T-cell (primary cell): Measurements from ENCODE around the gene BLOC1S3. TPM values are rescaled to one million over a fixed set of nuclear protein-coding genes. Genes with fewer than 3 reads are reported as not detected.

Source experiments
- ATAC-seq, 4 experiments: fragments of 200-7000 bp in 3 of 4; fragments of 150-1000 bp in 1 of 4; cut with Tn5 transposase; replicated peaks in 1 of 4; 1 replicate in 3 of 4; 2 replicates in 1 of 4; pipeline ENCODE4 v1.10.0; 2021; ENCODE audit warnings: moderate library complexity in 3 of 4, mild to moderate bottlenecking in 2 of 4, moderate number of reproducible peaks in 1 of 4
- CTCF ChIA-PET, 2 donors: fragments of 300-600 bp; sonication (Branson Sonifier 250); formaldehyde crosslinking; loops; one replicate each; lab custom pipeline; 2022; ENCODE audit warnings: antibody characterized with exemption in 2 of 2; lab: Charles Lee
- POLR2A ChIA-PET, 2 donors: fragments of 300-600 bp; sonication (Branson Sonifier 250); formaldehyde crosslinking; loops; one replicate each; lab custom pipeline; 2022; ENCODE audit warnings: antibody characterized with exemption in 2 of 2; lab: Charles Lee
- DNase-seq, 35 experiments: peaks; one replicate each; pipeline versions ENCODE4 v3.0.0 to v3.0.0-alpha.2; 2013 to 2023
- H3K27ac ChIP-seq: one replicate; pipeline ENCODE4 v1.5.1; 2013; ENCODE audit warnings: low read length
- H3K27me3 ChIP-seq, 2 experiments: replicated peaks in 1 of 2; 1 replicate in 1 of 2; 2 replicates in 1 of 2; pipeline versions ENCODE4 v1.6.1 to v1.7.0; 2013; ENCODE audit warnings: low read length in 1 of 2, mixed read lengths in 1 of 2; ENCODE audit not compliant: control insufficient read depth in 2 of 2, insufficient read depth in 2 of 2; ENCODE audit errors: extremely low read depth in 1 of 2
- H3K36me3 ChIP-seq, 2 donors: 1 replicate in 1 of 2; 2 replicates in 1 of 2; pipeline versions ENCODE4 v1.6.1 to v1.7.0; 2013; ENCODE audit warnings: low read length in 1 of 2; ENCODE audit not compliant: control insufficient read depth in 2 of 2, insufficient read depth in 1 of 2; ENCODE audit errors: extremely low read depth in 1 of 2
- H3K4me1 ChIP-seq, 2 experiments: 1 replicate in 1 of 2; 2 replicates in 1 of 2; pipeline versions ENCODE4 v1.6.1 to v1.7.0; 2013; ENCODE audit warnings: low read length in 2 of 2, mixed read lengths in 1 of 2; ENCODE audit not compliant: insufficient read depth in 2 of 2, control insufficient read depth in 1 of 2; ENCODE audit errors: extremely low read depth in 1 of 2
- H3K4me3 ChIP-seq, 2 donors: 1 replicate in 1 of 2; 2 replicates in 1 of 2; pipeline versions ENCODE4 v1.5.1 to v1.7.0; 2013; ENCODE audit warnings: mild to moderate bottlenecking in 2 of 2, low read length in 1 of 2, moderate library complexity in 1 of 2; ENCODE audit not compliant: control insufficient read depth in 1 of 2; ENCODE audit errors: extremely low read depth in 1 of 2
- H3K9me3 ChIP-seq: 2 replicates; pipeline ENCODE4 v1.7.0; 2013
- H3K27ac Mint-ChIP-seq, 2 donors: one replicate each; pipeline ENCODE4 v1.8.0; 2020 to 2021; ENCODE audit warnings: mild to moderate bottlenecking in 2 of 2, mixed read lengths in 2 of 2
- H3K27me3 Mint-ChIP-seq, 2 donors: one replicate each; pipeline ENCODE4 v1.8.0; 2021 to 2022; ENCODE audit warnings: mixed read lengths in 2 of 2
- H3K36me3 Mint-ChIP-seq: one replicate; pipeline ENCODE4 v1.8.0; 2021; ENCODE audit warnings: mixed read lengths
- H3K4me1 Mint-ChIP-seq, 3 donors: one replicate each; pipeline ENCODE4 v1.8.0; 2020 to 2022; ENCODE audit warnings: mixed read lengths in 3 of 3, mild to moderate bottlenecking in 1 of 3
- H3K4me3 Mint-ChIP-seq, 3 donors: one replicate each; pipeline ENCODE4 v1.8.0; 2020 to 2022; ENCODE audit warnings: mild to moderate bottlenecking in 3 of 3, mixed read lengths in 3 of 3, moderate library complexity in 3 of 3
- H3K9me3 Mint-ChIP-seq, 3 donors: one replicate each; pipeline ENCODE4 v1.8.0; 2020 to 2022; ENCODE audit warnings: mixed read lengths in 3 of 3
- WGBS: methylation state at CpG from one replicate; pipeline ENCODE4 v1.1.5; 2013; ENCODE audit warnings: missing lambda C conversion rate; ENCODE audit not compliant: insufficient coverage; 5-methylcytosine and 5-hydroxymethylcytosine counted together
- total RNA-seq, 35 experiments: library from RNA in 6 of 35; stranded (reverse) in 6 of 35; fragments of 120-200 nt in 1 of 35; gene quantifications; one replicate each; pipeline versions ENCODE4 v1.2.1 to v1.2.4 and lab custom pipeline; 2013 to 2026

Gene BLOC1S3
- total RNA-seq, 5 donors from 2014 or later (not counting 1 experiment from before 2014, with no cell fraction given), result 14.9 to 36.2 (median 32.8) TPM

DNA sequence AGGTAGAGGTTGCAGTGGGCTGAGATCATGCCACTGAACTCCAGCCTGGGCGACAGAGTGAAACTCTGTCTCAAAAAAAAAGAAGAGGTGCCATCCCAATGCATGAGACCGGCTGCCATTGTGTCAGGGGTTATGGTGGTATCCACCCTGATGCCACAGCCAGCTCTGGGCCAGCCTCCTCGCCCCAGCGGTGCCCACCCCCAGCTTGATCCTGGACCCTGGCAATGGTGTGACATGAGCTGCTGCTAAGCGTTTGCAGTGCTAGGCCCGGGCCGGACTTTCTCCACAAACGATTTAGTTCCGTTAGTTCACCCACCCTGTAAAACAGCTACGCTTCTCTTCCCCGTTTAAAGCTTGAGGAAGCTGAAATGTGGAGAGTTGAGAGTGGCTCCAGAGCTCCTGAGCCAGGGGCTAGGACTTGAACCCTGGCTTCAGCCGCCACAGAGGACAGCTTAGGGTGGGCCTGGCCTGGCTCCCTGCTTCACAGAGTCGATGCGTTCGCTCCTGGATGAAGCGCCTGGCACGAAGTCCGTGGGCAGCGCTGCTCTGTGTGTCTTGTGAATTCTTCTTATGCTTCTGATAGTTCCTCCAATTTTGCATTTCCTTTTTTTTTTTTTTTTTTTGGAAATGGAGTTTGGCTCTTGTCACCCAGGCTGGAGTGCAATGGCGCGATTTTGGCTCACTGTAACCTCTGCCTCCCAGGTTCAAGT lies 43.3 kb upstream of the BLOC1S3 start:
- Histone ChIP-seq H3K27me3 (no peaks in the 10 kb centered on the region), H3K4me3 (no peak overlapping the region), H3K4me1 (peaks cover 0 to 6% of the 10 kb centered on the region in 2 experiments), H3K27ac (no peak overlapping the region), H3K9me3 (no peaks in the 10 kb centered on the region), H3K36me3 (peaks cover 5% of the 10 kb centered on the region in 2 donors)
- H3K4me1 Mint-ChIP-seq, result peaks cover 6 to 14% (median 12%) of the 10 kb centered on the region in 3 donors
- no peaks in the 10 kb centered on the region for H3K9me3 Mint-ChIP-seq
- H3K36me3 Mint-ChIP-seq, result no peaks in the 10 kb centered on the region
- ChIA-PET POLR2A (no interaction called here), CTCF (no interaction called here)
- H3K27ac Mint-ChIP-seq, result no peak overlapping the region
- no peaks in the 10 kb centered on the region for H3K27me3 Mint-ChIP-seq
- no peak overlapping the region for H3K4me3 Mint-ChIP-seq
- DNase-seq (no peak), ATAC-seq (no peak)
- 95% methylated on average over 8 of the region's 21 CpGs for WGBS

GRCh38 chr19:45136507-45137178 lies 41.9 kb upstream of the BLOC1S3 start:
- H3K4me3 ChIP-seq, result no peak overlapping the region
- H3K27me3 ChIP-seq, result no peaks in the 10 kb centered on the region
- H3K27ac ChIP-seq, result no peak overlapping the region
- WGBS, result 98% methylated on average over 10 of the region's 12 CpGs
- no peak for ATAC-seq
- H3K4me1 Mint-ChIP-seq, result peaks cover 6 to 14% (median 12%) of the 10 kb centered on the region in 3 donors
- POLR2A ChIA-PET, result interaction anchor here in 1 of 2 donors (0.5 kb wide), 1 partner anchor 64 kb away, joined by 9 read pairs; no protein-coding TSS in a partner anchor
- H3K36me3 Mint-ChIP-seq, result peaks cover 3% of the 10 kb centered on the region
- no peaks in the 10 kb centered on the region for H3K9me3 ChIP-seq
- DNase-seq, result no peak
- H3K36me3 ChIP-seq, result peaks cover 11 to 16% of the 10 kb centered on the region in 2 donors
- no peaks in the 10 kb centered on the region for H3K27me3 Mint-ChIP-seq
- CTCF ChIA-PET, result interaction anchor here in 1 of 2 donors (0.7 kb wide), 1 partner anchor 546 kb away, joined by 3 read pairs; no protein-coding TSS in a partner anchor
- no peak overlapping the region for H3K27ac Mint-ChIP-seq
- peaks cover 0 to 6% of the 10 kb centered on the region in 2 experiments for H3K4me1 ChIP-seq
- H3K4me3 Mint-ChIP-seq, result no peak overlapping the region
- H3K9me3 Mint-ChIP-seq, result no peaks in the 10 kb centered on the region

DNA sequence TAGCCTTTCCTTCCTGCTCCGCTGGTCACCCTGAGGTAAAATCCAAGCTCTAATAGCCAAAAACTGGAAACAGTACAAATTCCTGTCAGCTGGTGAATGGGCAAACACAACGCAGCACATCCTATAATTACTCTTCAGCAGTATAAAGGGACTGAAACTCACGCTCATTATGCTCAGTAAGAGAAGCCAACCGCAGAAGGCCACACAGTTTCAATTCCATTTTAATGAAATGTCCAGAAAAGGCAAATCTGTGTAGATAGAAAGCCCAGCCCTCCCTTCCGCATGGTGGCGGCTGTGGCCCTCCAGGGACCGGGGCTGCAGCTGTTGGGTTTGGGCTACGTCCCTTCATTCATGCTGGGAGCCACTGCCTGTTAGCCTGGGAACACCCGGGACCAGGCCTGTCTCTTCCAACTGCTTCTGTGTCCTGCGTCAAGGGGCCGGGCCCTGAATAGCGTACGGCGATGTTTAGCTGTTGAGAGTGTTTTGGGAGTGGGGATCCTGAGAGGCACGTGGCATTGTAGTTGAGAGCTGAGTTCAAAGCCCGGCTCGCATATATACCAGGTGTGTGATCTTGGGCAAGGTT lies 41.3 kb upstream of the BLOC1S3 start:
- Mint-ChIP-seq H3K4me3 (no peak overlapping the region), H3K36me3 (peaks cover 3% of the 10 kb centered on the region), H3K4me1 (peaks cover 4 to 14% (median 12%) of the 10 kb centered on the region in 3 donors), H3K9me3 (no peaks in the 10 kb centered on the region), H3K27me3 (no peaks in the 10 kb centered on the region), H3K27ac (no peak overlapping the region)
- Histone ChIP-seq H3K4me1 (peaks cover 0 to 6% of the 10 kb centered on the region in 2 experiments), H3K36me3 (peaks cover 16 to 22% of the 10 kb centered on the region in 2 donors), H3K4me3 (no peak overlapping the region), H3K9me3 (no peaks in the 10 kb centered on the region), H3K27me3 (no peaks in the 10 kb centered on the region), H3K27ac (no peak overlapping the region)
- DNase-seq, result no peak
- ChIA-PET POLR2A (interaction anchor here in 1 of 2 donors (0.5 to 0.7 kb wide), 3 partner anchors 55 to 183 kb away, joined by 3 to 9 read pairs (median 4); no protein-coding TSS in a partner anchor), CTCF (interaction anchor here in 1 of 2 donors (0.7 kb wide), 1 partner anchor 546 kb away, joined by 3 read pairs; no protein-coding TSS in a partner anchor)
- no peak for ATAC-seq
- WGBS, result 96% methylated on average over 12 of the region's 17 CpGs

GRCh38 chr19:45138303-45138751 lies 40.3 kb upstream of the BLOC1S3 start:
- H3K9me3 Mint-ChIP-seq, result no peaks in the 10 kb centered on the region
- peaks cover 4 to 15% (median 14%) of the 10 kb centered on the region in 3 donors for H3K4me1 Mint-ChIP-seq
- Histone ChIP-seq H3K4me1 (peaks cover 0 to 6% of the 10 kb centered on the region in 2 experiments), H3K27ac (no peak overlapping the region), H3K9me3 (no peaks in the 10 kb centered on the region), H3K36me3 (peaks cover 18 to 31% of the 10 kb centered on the region in 2 donors), H3K27me3 (no peaks in the 10 kb centered on the region), H3K4me3 (no peak overlapping the region)
- DNase-seq (no peak), ATAC-seq (no peak)
- ChIA-PET CTCF (no interaction called here), POLR2A (no interaction called here)
- H3K27ac Mint-ChIP-seq, result no peak overlapping the region
- no peaks in the 10 kb centered on the region for H3K27me3 Mint-ChIP-seq
- WGBS, result 98% methylated on average over 8 of the region's 11 CpGs
- no peak overlapping the region for H3K4me3 Mint-ChIP-seq
- H3K36me3 Mint-ChIP-seq, result peaks cover 11% of the 10 kb centered on the region

DNA sequence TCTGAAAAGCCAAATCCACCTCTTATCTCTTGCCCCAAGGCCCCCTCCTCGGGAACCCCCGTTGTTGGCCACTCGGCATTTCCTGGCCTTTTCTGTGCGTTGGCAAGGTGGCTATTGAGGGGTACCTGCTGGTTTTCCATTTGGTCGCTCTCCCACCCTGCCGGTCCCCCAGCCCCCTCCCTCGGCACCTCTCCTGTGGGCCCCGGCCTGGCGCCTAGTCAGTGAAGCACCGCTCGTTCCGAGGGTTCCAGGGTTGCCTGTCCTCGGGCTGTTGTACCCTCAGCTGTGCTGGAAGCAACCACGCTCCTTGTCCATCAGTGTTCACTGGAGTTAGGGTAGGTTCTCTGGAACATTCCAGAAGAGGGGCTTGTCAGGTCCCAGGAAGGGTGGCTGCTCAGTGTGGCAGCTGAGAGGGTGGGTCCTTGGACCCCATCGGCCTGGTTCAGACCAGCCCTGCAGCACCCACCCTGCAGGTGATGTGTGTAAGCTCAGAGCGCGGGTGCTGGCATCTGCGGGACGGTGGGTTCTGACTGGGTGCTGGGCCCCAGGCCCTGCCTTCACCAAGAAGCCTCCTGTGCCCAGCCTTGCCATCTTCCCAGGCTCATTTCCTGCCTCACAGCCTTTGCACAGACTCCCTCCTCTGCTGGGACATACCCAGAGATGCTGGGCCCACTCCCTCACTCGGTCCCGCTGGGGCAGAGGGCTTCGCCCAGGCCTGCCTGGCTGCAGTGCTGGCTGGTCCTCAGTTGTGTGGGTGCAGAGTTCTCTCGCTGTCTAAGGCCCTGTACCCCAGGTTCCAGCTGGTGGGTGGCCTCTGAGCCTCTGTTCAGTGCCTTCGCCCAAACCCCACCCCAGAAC lies 39.1 kb upstream of the BLOC1S3 start:
- Histone ChIP-seq H3K36me3 (peaks cover 18 to 33% of the 10 kb centered on the region in 2 donors), H3K27ac (no peak overlapping the region), H3K27me3 (no peaks in the 10 kb centered on the region), H3K4me1 (peaks cover 0 to 4% of the 10 kb centered on the region in 2 experiments), H3K4me3 (no peak overlapping the region), H3K9me3 (no peaks in the 10 kb centered on the region)
- POLR2A ChIA-PET, result no interaction called here
- WGBS, result 95% methylated on average over 17 of the region's 24 CpGs
- no peak overlapping the region for H3K27ac Mint-ChIP-seq
- peaks cover 2 to 10% (median 8%) of the 10 kb centered on the region in 3 donors for H3K4me1 Mint-ChIP-seq
- H3K36me3 Mint-ChIP-seq, result peaks cover 11% of the 10 kb centered on the region
- DNase-seq, result no peak
- ATAC-seq, result no peak
- no peak overlapping the region for H3K4me3 Mint-ChIP-seq
- H3K27me3 Mint-ChIP-seq, result no peaks in the 10 kb centered on the region
- CTCF ChIA-PET, result no interaction called here
- H3K9me3 Mint-ChIP-seq, result no peaks in the 10 kb centered on the region
